Uterus (tissue), 4 donors: Measurements from ENCODE around the gene CDC42EP3. TPM values are rescaled to one million over a fixed set of nuclear protein-coding genes. Genes with fewer than 3 reads are reported as not detected.
A peak's percentile ranks its signal among the peaks of the same experiment; 100 is the strongest.

Experiments used
- DNase-seq, 2 donors: peaks; one replicate each; pipeline ENCODE4 v3.0.0-alpha.2; 2019 to 2020
- H3K27ac ChIP-seq, 2 donors: fragments of 200-600 bp; sonication (generic); 1 replicate in 1 of 2; 2 replicates in 1 of 2; pipeline ENCODE4 v1.5.1; 2016 to 2018
- H3K27me3 ChIP-seq, 2 donors: fragments of 200-600 bp; sonication (generic); one replicate each; pipeline ENCODE4 v1.5.1; 2018 to 2019; ENCODE audit warnings: control low read depth in 1 of 2
- H3K36me3 ChIP-seq, 2 donors: fragments of 200-600 bp; sonication (generic); one replicate each; pipeline ENCODE4 v1.5.1; 2019; ENCODE audit warnings: control low read depth in 1 of 2
- H3K4me1 ChIP-seq, 2 donors: fragments of 200-600 bp; sonication (generic); one replicate each; pipeline ENCODE4 v1.5.1; 2018 to 2019; ENCODE audit warnings: control low read depth in 1 of 2
- H3K4me3 ChIP-seq, 2 donors: fragments of 200-600 bp; sonication (generic); 1 replicate in 1 of 2; 2 replicates in 1 of 2; pipeline ENCODE4 v1.5.1; 2018 to 2019; ENCODE audit warnings: mild to moderate bottlenecking in 1 of 2
- H3K9me3 ChIP-seq, 2 donors: fragments of 200-600 bp; sonication (generic); one replicate each; pipeline ENCODE4 v1.5.1; 2019; ENCODE audit warnings: control low read depth in 1 of 2
- POLR2A ChIP-seq, 2 donors: fragments of 450-650 bp; IDR thresholded peaks; one replicate each; pipeline ENCODE4 v1.6.1; 2016; ENCODE audit warnings: antibody characterized with exemption in 2 of 2, mild to moderate bottlenecking in 1 of 2, moderate library complexity in 1 of 2
- intact Hi-C: fragments of 100-400 bp; cut with DNase I; formaldehyde crosslinking; loops from one replicate; pipeline ENCODE4 v1.15.1; 2023; ENCODE audit warnings: low total_unique reads
- total RNA-seq, 4 donors: library from RNA; depleted of rRNA in 3 of 4; stranded (reverse); fragments of >200 nt in 3 of 4; gene quantifications; one replicate each; pipeline versions ENCODE4 v1.1.0 to v1.2.4, GENCODE V29; 2014 to 2023
- TF ChIP-seq, protein P1 (sequence below), 4 experiments: fragments of 200-600 bp in 2 of 4; fragments of 450-650 bp in 2 of 4; sonication (generic) in 2 of 4; IDR thresholded peaks; one replicate each; pipeline ENCODE4 v1.5.1; 2016 to 2019; ENCODE audit warnings: antibody characterized with exemption in 4 of 4, mild to moderate bottlenecking in 2 of 4, moderate library complexity in 1 of 4
- donor health status: DM: yes; HTN: yes; CAD: no.

The CDC42EP3 gene, protein sequence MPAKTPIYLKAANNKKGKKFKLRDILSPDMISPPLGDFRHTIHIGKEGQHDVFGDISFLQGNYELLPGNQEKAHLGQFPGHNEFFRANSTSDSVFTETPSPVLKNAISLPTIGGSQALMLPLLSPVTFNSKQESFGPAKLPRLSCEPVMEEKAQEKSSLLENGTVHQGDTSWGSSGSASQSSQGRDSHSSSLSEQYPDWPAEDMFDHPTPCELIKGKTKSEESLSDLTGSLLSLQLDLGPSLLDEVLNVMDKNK
- 10 to 100 TPM; 24.7 to 93.0 (median 57.3) TPM for total RNA-seq

DNA sequence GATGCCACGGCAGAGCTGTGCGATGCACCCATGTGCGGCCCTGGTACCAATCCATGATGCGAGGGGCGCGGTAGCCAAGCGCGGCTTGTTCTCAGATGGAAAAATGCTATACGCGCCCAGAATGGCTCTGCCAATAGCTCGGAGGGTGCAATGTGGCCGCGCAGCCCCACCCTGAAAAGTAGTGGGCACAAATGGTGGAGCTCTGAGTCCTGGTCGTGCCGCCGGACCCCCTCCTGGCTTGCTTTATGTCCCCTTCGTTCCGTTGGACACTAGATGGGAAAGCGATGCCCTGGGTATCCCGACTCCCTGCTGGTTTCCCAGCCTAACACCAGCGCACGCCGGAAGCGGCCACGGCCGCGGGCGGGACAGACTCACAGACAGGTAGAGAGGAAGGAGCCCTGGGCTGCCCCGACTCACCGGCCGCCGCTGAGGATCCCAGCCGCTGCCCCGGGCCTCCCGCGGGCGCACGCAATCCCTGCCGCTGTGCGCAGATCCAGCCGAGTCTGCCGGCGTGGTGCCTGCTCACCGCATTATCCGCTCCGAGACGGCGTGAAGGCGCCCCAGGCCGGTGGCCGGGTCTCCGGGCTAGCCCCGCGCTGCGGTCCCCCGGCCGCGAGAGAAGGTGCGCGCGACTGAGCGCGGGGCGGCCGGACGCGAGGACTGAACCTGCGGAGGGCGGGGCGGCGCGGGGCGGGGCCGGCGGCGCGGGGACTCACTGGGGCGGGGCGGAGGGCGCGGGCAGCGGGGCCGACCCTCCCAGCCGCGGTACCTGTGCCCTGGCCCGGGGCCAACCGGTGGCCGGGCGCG is at the start of gene CDC42EP3:
CDC42EP3 (minus strand) TSS at position 634 of the 807 bp plus-strand sequence. CDS start 25,055 bp downstream, outside the sequence.
- H3K27ac ChIP-seq = peak within 1 kb of the TSS; percentile 95 to 97
- H3K4me1 ChIP-seq = peaks cover 0 to 4% of the 10 kb centered on the region in 2 donors
- peak; percentile 69 to 71 for DNase-seq
- no peaks in the 10 kb centered on the region for H3K9me3 ChIP-seq
- TF ChIP-seq POLR2A (IDR thresholded peaks at IDR 0.05) = peak; percentile 72 to 92
- TF ChIP-seq, protein P1, sequence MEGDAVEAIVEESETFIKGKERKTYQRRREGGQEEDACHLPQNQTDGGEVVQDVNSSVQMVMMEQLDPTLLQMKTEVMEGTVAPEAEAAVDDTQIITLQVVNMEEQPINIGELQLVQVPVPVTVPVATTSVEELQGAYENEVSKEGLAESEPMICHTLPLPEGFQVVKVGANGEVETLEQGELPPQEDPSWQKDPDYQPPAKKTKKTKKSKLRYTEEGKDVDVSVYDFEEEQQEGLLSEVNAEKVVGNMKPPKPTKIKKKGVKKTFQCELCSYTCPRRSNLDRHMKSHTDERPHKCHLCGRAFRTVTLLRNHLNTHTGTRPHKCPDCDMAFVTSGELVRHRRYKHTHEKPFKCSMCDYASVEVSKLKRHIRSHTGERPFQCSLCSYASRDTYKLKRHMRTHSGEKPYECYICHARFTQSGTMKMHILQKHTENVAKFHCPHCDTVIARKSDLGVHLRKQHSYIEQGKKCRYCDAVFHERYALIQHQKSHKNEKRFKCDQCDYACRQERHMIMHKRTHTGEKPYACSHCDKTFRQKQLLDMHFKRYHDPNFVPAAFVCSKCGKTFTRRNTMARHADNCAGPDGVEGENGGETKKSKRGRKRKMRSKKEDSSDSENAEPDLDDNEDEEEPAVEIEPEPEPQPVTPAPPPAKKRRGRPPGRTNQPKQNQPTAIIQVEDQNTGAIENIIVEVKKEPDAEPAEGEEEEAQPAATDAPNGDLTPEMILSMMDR (IDR thresholded peaks at IDR 0.05) = no peak
- intact Hi-C loops = no loop called here
- peak within 1 kb of the TSS; percentile 82 to 97 for H3K4me3 ChIP-seq
- H3K27me3 ChIP-seq = no peaks in the 10 kb centered on the region
- H3K36me3 ChIP-seq = no peaks in the 10 kb centered on the region

DNA sequence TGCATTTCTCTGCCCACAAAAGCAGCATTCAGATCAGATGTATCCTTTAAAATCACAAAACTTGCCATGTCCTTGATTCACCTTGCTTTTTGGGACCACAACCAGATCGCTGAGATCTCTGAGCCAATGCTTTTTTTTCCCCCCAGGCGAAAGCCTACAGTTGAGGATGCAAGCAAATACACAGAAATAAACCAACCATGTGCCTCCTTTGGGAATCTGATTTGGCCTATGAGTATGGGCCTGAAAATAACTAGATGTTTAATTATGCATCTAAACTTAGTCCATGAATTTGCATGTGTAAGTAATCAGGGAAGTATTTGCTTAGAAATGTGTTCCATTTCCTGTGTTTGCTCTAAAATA is 49.7 kb upstream of the CDC42EP3 start:
- H3K9me3 ChIP-seq = no peaks in the 10 kb centered on the region
- no peak for TF ChIP-seq POLR2A (IDR thresholded peaks at IDR 0.05)
- TF ChIP-seq, protein P1 (IDR thresholded peaks at IDR 0.05) = no peak
- intact Hi-C loops = no loop called here
- DNase-seq = no peak
- H3K36me3 ChIP-seq = no peaks in the 10 kb centered on the region
- no peaks in the 10 kb centered on the region for H3K27me3 ChIP-seq
- H3K4me1 ChIP-seq = no peaks in the 10 kb centered on the region
- H3K27ac ChIP-seq = no peak overlapping the region
- H3K4me3 ChIP-seq = no peak overlapping the region

DNA sequence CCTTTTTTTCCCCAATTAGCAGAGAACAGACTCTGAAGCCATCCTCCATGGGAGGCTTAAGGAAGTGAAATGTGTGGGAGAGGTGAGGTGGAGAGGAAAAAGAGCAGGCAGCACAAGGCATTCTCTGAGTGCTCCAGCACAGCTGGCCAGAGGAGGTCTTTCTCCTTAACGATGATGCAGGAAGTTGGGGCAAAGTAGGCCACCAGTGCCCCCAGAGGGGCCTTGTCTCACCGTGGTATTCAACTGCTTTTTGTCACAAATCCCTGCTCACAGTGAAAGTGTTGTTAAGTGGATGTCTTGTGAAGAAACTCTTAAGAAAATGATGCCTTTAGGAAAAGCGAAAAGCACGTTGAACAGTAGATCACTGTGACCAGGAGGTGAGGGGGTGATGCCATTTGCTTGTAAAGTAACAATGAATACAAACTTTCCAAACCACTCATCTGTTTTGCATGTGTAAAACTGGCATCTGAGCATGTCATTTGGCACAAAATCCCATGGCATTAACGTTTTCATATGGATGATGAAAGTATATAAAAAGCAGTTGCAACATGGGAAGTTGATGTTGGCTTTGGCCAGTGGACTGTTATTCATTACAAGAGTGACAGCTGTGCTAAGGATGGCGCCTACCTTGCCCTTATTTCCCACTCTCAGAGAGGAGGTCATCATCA is 49.2 kb upstream of the CDC42EP3 start:
- TF ChIP-seq, protein P1 (IDR thresholded peaks at IDR 0.05) = no peak
- TF ChIP-seq POLR2A (IDR thresholded peaks at IDR 0.05) = no peak
- H3K4me3 ChIP-seq = no peak overlapping the region
- no peaks in the 10 kb centered on the region for H3K36me3 ChIP-seq
- H3K27me3 ChIP-seq = no peaks in the 10 kb centered on the region
- intact Hi-C loops = no loop called here
- no peak for DNase-seq
- H3K4me1 ChIP-seq = no peaks in the 10 kb centered on the region
- no peak overlapping the region for H3K27ac ChIP-seq
- H3K9me3 ChIP-seq = no peaks in the 10 kb centered on the region

DNA sequence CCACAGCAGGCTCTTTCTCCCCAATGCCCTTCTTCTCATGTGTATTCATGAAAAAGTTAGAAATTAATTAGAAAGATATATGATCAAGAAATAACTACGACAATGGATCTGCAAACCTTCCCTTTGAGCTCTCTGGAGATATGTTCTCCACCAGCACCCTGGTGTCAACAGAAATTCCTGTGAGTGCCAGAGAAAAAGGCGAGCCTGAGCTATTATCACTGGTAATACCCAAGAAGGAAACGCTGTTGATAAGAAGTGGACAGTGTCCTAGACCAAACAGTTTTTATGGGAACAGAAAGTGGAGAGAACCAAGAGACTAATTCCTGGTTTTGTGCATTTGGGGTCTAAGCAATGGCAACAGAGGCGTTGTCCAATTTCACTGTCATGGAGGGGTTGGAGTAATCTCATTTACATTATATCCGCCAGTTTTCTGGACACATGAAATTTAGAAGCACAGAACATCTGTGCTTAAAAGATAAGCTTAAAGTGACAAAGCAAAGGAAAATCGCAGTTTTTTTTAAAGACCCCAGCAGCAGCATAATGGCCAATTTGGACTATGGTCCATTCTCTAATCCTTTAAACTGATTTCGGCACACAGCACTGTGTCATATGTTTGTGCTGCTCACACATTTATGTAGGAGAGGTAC is 47.2 kb upstream of the CDC42EP3 start:
- Histone ChIP-seq H3K4me1 (no peaks in the 10 kb centered on the region), H3K9me3 (no peaks in the 10 kb centered on the region), H3K4me3 (no peak overlapping the region), H3K27ac (no peak overlapping the region), H3K27me3 (no peaks in the 10 kb centered on the region), H3K36me3 (no peaks in the 10 kb centered on the region)
- no peak for DNase-seq
- intact Hi-C loops = no loop called here
- TF ChIP-seq, protein P1 (IDR thresholded peaks at IDR 0.05) = no peak
- no peak for TF ChIP-seq POLR2A (IDR thresholded peaks at IDR 0.05)
